H1 (cell line): ENCODE data around the gene PDS5A.

Experiments
- EP300 ChIP-seq, 2 experiments: IDR thresholded peaks; 1 replicate in 1 of 2; 2 replicates in 1 of 2; pipeline ENCODE4 v1.6.1; 2011 to 2012; ENCODE audit warnings: low read depth in 2 of 2, low read length in 2 of 2, mild to moderate bottlenecking in 2 of 2, borderline replicate concordance in 1 of 2, inconsistent platforms in 1 of 2, moderate library complexity in 1 of 2
- GTF2F1 ChIP-seq: IDR thresholded peaks from 2 replicates; pipeline ENCODE4 v1.6.1; 2012; ENCODE audit warnings: low read depth, low read length, improper control_type of control experiment, borderline replicate concordance
- JUND ChIP-seq: IDR thresholded peaks from 2 replicates; pipeline ENCODE4 v1.6.1; 2011; ENCODE audit warnings: mild to moderate bottlenecking, improper control_type of control experiment, low read length
- KDM4A ChIP-seq: IDR thresholded peaks from one replicate; pipeline ENCODE4 v1.7.1; 2012; ENCODE audit warnings: low read depth, mild to moderate bottlenecking, moderate library complexity, low read length, inconsistent platforms; ENCODE audit not compliant: severe bottlenecking
- RBBP5 ChIP-seq: IDR thresholded peaks from 2 replicates; pipeline ENCODE4 v1.7.1; 2012; ENCODE audit warnings: low read depth, mild to moderate bottlenecking, inconsistent platforms, low read length, moderate library complexity, borderline replicate concordance
- RFX5 ChIP-seq: IDR thresholded peaks from 2 replicates; pipeline ENCODE4 v1.6.1; 2011; ENCODE audit warnings: low read depth, low read length, improper control_type of control experiment, borderline replicate concordance
- SUZ12 ChIP-seq: fragments of 200-600 bp; sonication (generic); IDR thresholded peaks from 2 replicates; pipeline ENCODE4 v1.6.1; 2012; ENCODE audit warnings: mild to moderate bottlenecking, inconsistent platforms, low read length, moderate library complexity, mixed read lengths
- TF ChIP-seq, protein P1 (sequence below), 3 experiments: IDR thresholded peaks; 1 replicate in 2 of 3; 2 replicates in 1 of 3; pipeline versions ENCODE4 v1.5.1 to v1.6.1; 2011; ENCODE audit warnings: low read length in 3 of 3, mild to moderate bottlenecking in 3 of 3, inconsistent platforms in 2 of 3, low read depth in 1 of 3, moderate library complexity in 1 of 3; ENCODE audit not compliant: insufficient read depth in 1 of 3; ENCODE audit errors: control extremely low read depth in 1 of 3

DNA sequence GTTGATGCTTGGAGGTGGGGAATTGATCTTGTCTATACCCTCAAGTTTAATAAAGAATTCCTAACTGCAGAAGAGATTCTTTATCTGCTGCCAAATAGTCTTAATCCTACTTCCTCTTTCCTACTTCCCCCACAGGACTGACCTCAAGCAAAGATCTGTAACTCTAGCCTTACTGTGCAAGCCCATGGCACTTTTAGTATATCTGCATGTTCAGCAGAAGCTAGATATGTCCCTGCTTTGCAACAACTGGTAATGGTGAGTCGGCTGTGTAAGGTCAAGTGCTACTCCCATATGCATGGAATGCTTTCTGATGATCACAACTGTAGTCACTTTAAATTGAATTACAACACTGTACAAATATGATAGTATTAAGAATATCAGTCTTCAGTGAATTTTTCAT is 26.3 kb upstream of the PDS5A start:
- TF ChIP-seq RBBP5 (no peak), GTF2F1 (no peak), SUZ12 (no peak), EP300 (IDR thresholded peaks at IDR 0.05; ENCODE audit: borderline replicate concordance in 1 of 2, low read depth in 2 of 2, low read length in 2 of 2) (no peak), RFX5 (no peak), KDM4A (no peak), JUND (no peak)
- TF ChIP-seq, protein P1, sequence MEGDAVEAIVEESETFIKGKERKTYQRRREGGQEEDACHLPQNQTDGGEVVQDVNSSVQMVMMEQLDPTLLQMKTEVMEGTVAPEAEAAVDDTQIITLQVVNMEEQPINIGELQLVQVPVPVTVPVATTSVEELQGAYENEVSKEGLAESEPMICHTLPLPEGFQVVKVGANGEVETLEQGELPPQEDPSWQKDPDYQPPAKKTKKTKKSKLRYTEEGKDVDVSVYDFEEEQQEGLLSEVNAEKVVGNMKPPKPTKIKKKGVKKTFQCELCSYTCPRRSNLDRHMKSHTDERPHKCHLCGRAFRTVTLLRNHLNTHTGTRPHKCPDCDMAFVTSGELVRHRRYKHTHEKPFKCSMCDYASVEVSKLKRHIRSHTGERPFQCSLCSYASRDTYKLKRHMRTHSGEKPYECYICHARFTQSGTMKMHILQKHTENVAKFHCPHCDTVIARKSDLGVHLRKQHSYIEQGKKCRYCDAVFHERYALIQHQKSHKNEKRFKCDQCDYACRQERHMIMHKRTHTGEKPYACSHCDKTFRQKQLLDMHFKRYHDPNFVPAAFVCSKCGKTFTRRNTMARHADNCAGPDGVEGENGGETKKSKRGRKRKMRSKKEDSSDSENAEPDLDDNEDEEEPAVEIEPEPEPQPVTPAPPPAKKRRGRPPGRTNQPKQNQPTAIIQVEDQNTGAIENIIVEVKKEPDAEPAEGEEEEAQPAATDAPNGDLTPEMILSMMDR (IDR thresholded peaks at IDR 0.05; ENCODE audit: control extremely low read depth in 1 of 3, insufficient read depth in 1 of 3, low read depth in 1 of 3, low read length in 3 of 3): no peak
